Type B pancreatic cell (in vitro differentiated cells): ENCODE data around the gene CLCN4. TPM values are rescaled to one million over a fixed set of nuclear protein-coding genes. Genes with fewer than 3 reads are reported as not detected.

Experiments
- DNase-seq: peaks from one replicate; pipeline ENCODE4 v3.0.0; 2021; ENCODE audit warnings: mixed read lengths; ENCODE audit not compliant: unreplicated experiment; ENCODE audit errors: extremely low spot score
- H3K27ac Mint-ChIP-seq: 2 replicates; pipeline ENCODE4 v1.8.0; 2021; ENCODE audit warnings: mild to moderate bottlenecking, mixed read lengths
- H3K27me3 Mint-ChIP-seq: 2 replicates; pipeline ENCODE4 v1.8.0; 2021; ENCODE audit warnings: mixed read lengths
- H3K36me3 Mint-ChIP-seq: 2 replicates; pipeline ENCODE4 v1.8.0; 2021; ENCODE audit warnings: mixed read lengths
- H3K4me1 Mint-ChIP-seq: one replicate; pipeline ENCODE4 v1.8.0; 2021; ENCODE audit warnings: mixed read lengths; ENCODE audit not compliant: unreplicated experiment
- H3K4me3 Mint-ChIP-seq: 2 replicates; pipeline ENCODE4 v1.8.0; 2021; ENCODE audit warnings: mild to moderate bottlenecking, mixed read lengths
- H3K9me3 Mint-ChIP-seq: 2 replicates; pipeline ENCODE4 v1.8.0; 2021; ENCODE audit warnings: mixed read lengths
- CTCF ChIP-seq: fragments of 200-600 bp; sonication (generic); conservative IDR thresholded peaks from 2 replicates; pipeline ENCODE4 v1.5.0; 2021; ENCODE audit warnings: antibody characterized with exemption, mild to moderate bottlenecking
- long read RNA-seq: library from polyadenylated mRNA; unstranded; transcript quantifications from one replicate; pipeline ENCODE4 v2.0.0, GENCODE V29; 2020
- total RNA-seq: library from RNA; stranded (reverse); gene quantifications from 2 replicates; pipeline ENCODE4 v1.2.1, GENCODE V29; 2021; ENCODE audit warnings: low replicate concordance

CLCN4 gene
- total RNA-seq = 6.4 and 13.0 TPM in 2 replicates
- long read RNA-seq, full-length matches to known transcripts = 6 of 23 reads
- long read RNA-seq, partial matches to known transcripts = 13 of 23 reads
- long read RNA-seq, other reads (novel, unspliced or antisense) = 4 of 23 reads

GRCh38 chrX:10156199-10157031 is at the start of gene CLCN4:
Gene CLCN4, plus strand, starts transcription at chrX:10156975. Its CDS starts 28,058 bp downstream, at chrX:10185033.
- Mint-ChIP-seq H3K27me3 (peaks cover 3% of the 10 kb centered on the region), H3K27ac (peak within 1 kb of the TSS; percentile 66)

GRCh38 chrX:10107483-10107882 is 49.3 kb upstream of the CLCN4 start:
- Mint-ChIP-seq H3K27ac (no peak overlapping the region), H3K36me3 (peaks cover 3% of the 10 kb centered on the region), H3K27me3 (no peaks in the 10 kb centered on the region), H3K4me1 (no peaks in the 10 kb centered on the region), H3K9me3 (no peaks in the 10 kb centered on the region), H3K4me3 (no peak overlapping the region)
- TF ChIP-seq CTCF = no peak
- no peak for DNase-seq

More at GRCh38 chrX:10156199-10157031, at the start of gene CLCN4:
- no peak for DNase-seq
- Mint-ChIP-seq H3K4me1 (peaks cover 7% of the 10 kb centered on the region), H3K36me3 (no peaks in the 10 kb centered on the region), H3K4me3 (peak within 1 kb of the TSS; percentile 77), H3K9me3 (no peaks in the 10 kb centered on the region)
- TF ChIP-seq CTCF = no peak

GRCh38 chrX:10108288-10108687 is 48.5 kb upstream of the CLCN4 start:
- no peak for TF ChIP-seq CTCF
- no peak overlapping the region for H3K27ac Mint-ChIP-seq
- peaks cover 3% of the 10 kb centered on the region for H3K36me3 Mint-ChIP-seq
- H3K4me3 Mint-ChIP-seq = no peak overlapping the region
- no peaks in the 10 kb centered on the region for H3K27me3 Mint-ChIP-seq
- no peaks in the 10 kb centered on the region for H3K4me1 Mint-ChIP-seq
- no peaks in the 10 kb centered on the region for H3K9me3 Mint-ChIP-seq
- no peak for DNase-seq

- Mint-ChIP-seq H3K27me3 (no peaks in the 10 kb centered on the region), H3K4me1 (no peaks in the 10 kb centered on the region)
Observed at GRCh38 chrX:10109695-10110094, 47.1 kb upstream of the CLCN4 start.

GRCh38 chrX:10110316-10110935 is 46.3 kb upstream of the CLCN4 start:
- no peaks in the 10 kb centered on the region for H3K9me3 Mint-ChIP-seq
- peaks cover 3% of the 10 kb centered on the region for H3K36me3 Mint-ChIP-seq
- no peak for TF ChIP-seq CTCF
- no peaks in the 10 kb centered on the region for H3K27me3 Mint-ChIP-seq
- no peaks in the 10 kb centered on the region for H3K4me1 Mint-ChIP-seq
- no peak overlapping the region for H3K4me3 Mint-ChIP-seq
- H3K27ac Mint-ChIP-seq = no peak overlapping the region
- DNase-seq = no peak

More at GRCh38 chrX:10109695-10110094, 47.1 kb upstream of the CLCN4 start:
- DNase-seq = no peak
- TF ChIP-seq CTCF = no peak
- H3K36me3 Mint-ChIP-seq = peaks cover 3% of the 10 kb centered on the region
- no peak overlapping the region for H3K4me3 Mint-ChIP-seq
- H3K27ac Mint-ChIP-seq = no peak overlapping the region
- no peaks in the 10 kb centered on the region for H3K9me3 Mint-ChIP-seq
